Stromal cell of bone marrow (primary cell): ENCODE results near the gene TAMM41.
"Not testable (repeated sequence)": the region's sequence is repeated elsewhere in the genome, so short reads cannot be mapped to it uniquely, and the experiment has no call there.

Experiments
- DNase-seq: peaks from one replicate; pipeline ENCODE4 v3.0.0-alpha.2; 2012; ENCODE audit warnings: low read depth

TAMM41 gene

GRCh38 chr3:11764931-11765363 is 81.7 kb downstream of the TAMM41 start:
- DNase-seq = peak; percentile 25

- no peak for DNase-seq
Observed at GRCh38 chr3:11759996-11760395, 86.7 kb downstream of the TAMM41 start.

GRCh38 chr3:11757929-11758328 is 88.8 kb downstream of the TAMM41 start:
- no peak for DNase-seq

GRCh38 chr3:11757441-11757875 is 89.2 kb downstream of the TAMM41 start:
- no peak for DNase-seq

GRCh38 chr3:11755276-11755675 is 91.4 kb downstream of the TAMM41 start:
- DNase-seq = no peak

GRCh38 chr3:11752254-11752653 is 94.4 kb downstream of the TAMM41 start:
- DNase-seq = not testable (repeated sequence)

GRCh38 chr3:11748306-11748705 is 98.4 kb downstream of the TAMM41 start:
- DNase-seq = not testable (repeated sequence)
